ENCODE data around the gene LEPR.

DNA sequence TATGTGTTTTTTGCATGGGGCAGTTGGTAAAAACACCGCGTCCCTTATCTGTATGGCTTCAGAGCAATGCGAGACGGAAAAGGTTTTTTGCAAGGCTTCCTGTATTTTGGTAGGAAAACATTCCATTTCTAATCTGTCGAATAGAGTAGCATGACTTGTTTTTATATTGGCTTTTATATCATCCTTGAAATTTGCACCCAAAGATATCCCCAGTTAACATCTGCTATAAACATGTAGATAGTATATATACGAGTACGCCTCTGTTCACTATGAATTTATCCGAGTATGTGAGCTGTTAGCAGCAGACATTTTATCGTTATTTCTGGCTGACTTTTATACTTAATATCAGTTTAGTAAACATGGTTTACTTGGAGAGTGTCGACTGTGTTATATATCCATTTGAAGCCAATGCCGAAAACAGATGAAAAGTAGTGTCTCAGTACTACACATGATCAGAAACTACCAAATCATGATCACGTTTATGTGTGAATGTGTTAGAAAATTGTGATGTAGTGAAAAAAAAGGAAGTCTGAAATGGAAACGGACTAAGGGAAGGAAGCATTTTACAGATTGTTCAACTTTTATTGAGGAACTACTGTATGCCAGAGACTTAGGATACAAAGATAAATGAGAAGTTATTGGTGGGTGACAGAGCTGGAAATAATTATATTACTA is 1.0 kb downstream of the LEPR start:
- TF ChIP-seq ZNF274 (IDR thresholded peaks at IDR 0.05; ENCODE audit: low read depth, low read length) (no peak), YY1 (IDR thresholded peaks at IDR 0.05; ENCODE audit: insufficient read depth, insufficient read length) (no peak)
